Heart left ventricle (tissue), 13 donors: ENCODE data around the gene CACNB4.

Experiments
- POLR2A ChIP-seq, 2 donors: fragments of 450-650 bp; IDR thresholded peaks; one replicate each; pipeline ENCODE4 v1.6.1; 2017; ENCODE audit warnings: antibody characterized with exemption in 2 of 2, mild to moderate bottlenecking in 2 of 2, moderate library complexity in 2 of 2
- TF ChIP-seq, protein P1 (sequence below), 12 donors: fragments of 200-600 bp; sonication (generic) in 4 of 12; IDR thresholded peaks; one replicate each; pipeline versions ENCODE4 v1.5.0 to v1.8.0; 2018 to 2022; ENCODE audit warnings: antibody characterized with exemption in 12 of 12, mild to moderate bottlenecking in 5 of 12
- donor health status: ischemic (EF 13 %, LVEDD 7.1; RV severe dilation, severe dysfunction).
- donor health status: DM: no; HTN: yes; CAD: no.
- donor health status: DM: no; HTN: no; CAD: no.
- donor health status: ischemic (EF 25% LVEDD 6.9; RV normal size, moderate dysfunction).
- donor health status: ischemic (EF 25% LVEDD 5.7; RV mildly dilated, moderate dysfunction).
- donor health status: ischemic (EF 35%, LVEDD 5.7; RV mildly dilated, moderate dysfunction).
- donor health status: nonischemic (EF 11% LVEDD 7.7; RV severe dilation, severe dysfunction).
- donor health status: DM: yes; HTN: yes; CAD: no.
- donor health status: PGD.
- donor health status: ischemic (EF 29% LVEDD 5.4; RV normal size, mild dysfunction).
- donor health status: nonischemic (EF 23%, LVEDD 6.1; RV moderate dilation, normal function).

DNA sequence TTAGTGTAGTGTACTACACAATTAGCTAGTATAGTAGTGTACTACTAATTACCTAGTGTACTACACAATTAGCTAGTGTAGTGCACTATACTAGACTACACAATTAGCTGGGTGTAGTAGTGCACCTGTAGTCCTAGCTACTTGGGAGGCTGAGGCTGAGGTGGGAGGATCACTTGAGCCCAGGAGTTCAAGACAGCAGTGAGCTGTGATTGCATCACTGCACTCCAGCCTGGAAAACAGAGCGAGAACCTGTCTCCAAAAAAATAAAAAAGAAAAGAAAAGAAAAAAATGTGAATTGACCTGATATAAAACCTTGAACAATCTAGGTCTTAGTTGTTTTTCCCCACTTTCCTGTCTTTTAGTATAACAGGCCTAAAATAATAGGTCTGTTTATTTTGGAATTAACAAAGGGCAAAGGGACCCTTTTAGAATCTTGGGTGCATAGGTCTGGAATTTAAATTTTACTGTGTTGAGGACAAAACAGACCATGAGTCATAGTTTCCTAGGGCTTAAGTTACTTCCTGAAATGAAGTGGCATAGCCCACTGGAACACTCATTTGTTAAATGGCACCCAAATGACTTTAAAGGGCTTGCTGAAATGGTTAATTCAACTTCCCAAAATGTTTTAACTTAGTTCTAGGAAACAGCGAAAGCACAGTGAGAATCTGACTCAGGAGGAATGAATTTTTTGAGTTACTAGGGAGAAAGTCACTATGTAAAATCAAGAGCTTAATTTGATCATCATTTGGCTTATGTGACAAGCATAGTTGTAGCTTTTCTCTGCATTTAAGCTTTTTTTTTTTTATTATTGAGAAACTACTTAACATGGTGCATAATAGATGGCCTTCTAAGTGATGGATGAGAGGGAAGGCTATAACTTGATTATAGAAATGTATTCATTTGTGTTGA is 219.9 kb downstream of the CACNB4 start:
- TF ChIP-seq, protein P1, sequence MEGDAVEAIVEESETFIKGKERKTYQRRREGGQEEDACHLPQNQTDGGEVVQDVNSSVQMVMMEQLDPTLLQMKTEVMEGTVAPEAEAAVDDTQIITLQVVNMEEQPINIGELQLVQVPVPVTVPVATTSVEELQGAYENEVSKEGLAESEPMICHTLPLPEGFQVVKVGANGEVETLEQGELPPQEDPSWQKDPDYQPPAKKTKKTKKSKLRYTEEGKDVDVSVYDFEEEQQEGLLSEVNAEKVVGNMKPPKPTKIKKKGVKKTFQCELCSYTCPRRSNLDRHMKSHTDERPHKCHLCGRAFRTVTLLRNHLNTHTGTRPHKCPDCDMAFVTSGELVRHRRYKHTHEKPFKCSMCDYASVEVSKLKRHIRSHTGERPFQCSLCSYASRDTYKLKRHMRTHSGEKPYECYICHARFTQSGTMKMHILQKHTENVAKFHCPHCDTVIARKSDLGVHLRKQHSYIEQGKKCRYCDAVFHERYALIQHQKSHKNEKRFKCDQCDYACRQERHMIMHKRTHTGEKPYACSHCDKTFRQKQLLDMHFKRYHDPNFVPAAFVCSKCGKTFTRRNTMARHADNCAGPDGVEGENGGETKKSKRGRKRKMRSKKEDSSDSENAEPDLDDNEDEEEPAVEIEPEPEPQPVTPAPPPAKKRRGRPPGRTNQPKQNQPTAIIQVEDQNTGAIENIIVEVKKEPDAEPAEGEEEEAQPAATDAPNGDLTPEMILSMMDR (IDR thresholded peaks at IDR 0.05): no peak
- no peak for TF ChIP-seq POLR2A (IDR thresholded peaks at IDR 0.05)
